Tibial nerve (tissue), 4 donors: ENCODE measurements around the gene NFATC2. TPM values are rescaled to one million over a fixed set of nuclear protein-coding genes. Genes with fewer than 3 reads are reported as not detected.

Source experiments
- DNase-seq, 2 donors: peaks; one replicate each; pipeline ENCODE4 v3.0.0-alpha.2; 2019; ENCODE audit warnings: low spot score in 2 of 2
- H3K27ac ChIP-seq, 4 donors: fragments of 200-600 bp; sonication (generic) in 3 of 4; one replicate each; pipeline ENCODE4 v1.5.1; 2017 to 2019; ENCODE audit warnings: mild to moderate bottlenecking in 1 of 4
- H3K27me3 ChIP-seq, 2 donors: fragments of 200-600 bp; sonication (generic) in 1 of 2; one replicate each; pipeline versions ENCODE4 v1.5.1 to v1.6.0; 2017 to 2019
- H3K36me3 ChIP-seq, 3 donors: fragments of 200-600 bp; sonication (generic); one replicate each; pipeline ENCODE4 v1.5.1; 2018 to 2019
- H3K4me1 ChIP-seq, 4 donors: fragments of 200-600 bp; sonication (generic) in 3 of 4; one replicate each; pipeline ENCODE4 v1.5.1; 2017 to 2019
- H3K4me3 ChIP-seq, 4 donors: fragments of 200-600 bp; sonication (generic) in 3 of 4; one replicate each; pipeline ENCODE4 v1.5.1; 2017 to 2019; ENCODE audit warnings: mild to moderate bottlenecking in 1 of 4, moderate library complexity in 1 of 4
- H3K9me3 ChIP-seq, 4 donors: fragments of 200-600 bp; sonication (generic) in 3 of 4; one replicate each; pipeline ENCODE4 v1.5.1; 2017 to 2019
- EP300 ChIP-seq, 2 donors: sonication (generic); formaldehyde crosslinking; IDR thresholded peaks; one replicate each; pipeline ENCODE4 v1.6.1; 2017; ENCODE audit warnings: antibody characterized with exemption in 2 of 2, mild to moderate bottlenecking in 1 of 2
- POLR2A ChIP-seq, 2 donors: fragments of 450-650 bp; IDR thresholded peaks; one replicate each; pipeline ENCODE4 v1.6.1; 2017; ENCODE audit warnings: antibody characterized with exemption in 2 of 2, mild to moderate bottlenecking in 2 of 2, moderate library complexity in 2 of 2
- WGBS, 2 donors: methylation state at CpG; one replicate each; pipeline ENCODE4 v1.1.5; 2018; 5-methylcytosine and 5-hydroxymethylcytosine counted together
- total RNA-seq, 4 donors: library from RNA; depleted of rRNA; stranded (reverse); fragments of >200 nt; gene quantifications; one replicate each; pipeline ENCODE4 v1.1.0, GENCODE V29; 2016
- TF ChIP-seq, protein P1 (sequence below), 5 experiments: fragments of 200-600 bp in 3 of 5; fragments of 450-650 bp in 2 of 5; sonication (generic) in 3 of 5; IDR thresholded peaks; one replicate each; pipeline ENCODE4 v1.5.1; 2016 to 2019; ENCODE audit warnings: antibody characterized with exemption in 5 of 5, mild to moderate bottlenecking in 3 of 5, moderate library complexity in 2 of 5

Gene NFATC2
- total RNA-seq, 4 donors from 2014 or later, result 6.0 to 11.5 (median 7.7) TPM

DNA sequence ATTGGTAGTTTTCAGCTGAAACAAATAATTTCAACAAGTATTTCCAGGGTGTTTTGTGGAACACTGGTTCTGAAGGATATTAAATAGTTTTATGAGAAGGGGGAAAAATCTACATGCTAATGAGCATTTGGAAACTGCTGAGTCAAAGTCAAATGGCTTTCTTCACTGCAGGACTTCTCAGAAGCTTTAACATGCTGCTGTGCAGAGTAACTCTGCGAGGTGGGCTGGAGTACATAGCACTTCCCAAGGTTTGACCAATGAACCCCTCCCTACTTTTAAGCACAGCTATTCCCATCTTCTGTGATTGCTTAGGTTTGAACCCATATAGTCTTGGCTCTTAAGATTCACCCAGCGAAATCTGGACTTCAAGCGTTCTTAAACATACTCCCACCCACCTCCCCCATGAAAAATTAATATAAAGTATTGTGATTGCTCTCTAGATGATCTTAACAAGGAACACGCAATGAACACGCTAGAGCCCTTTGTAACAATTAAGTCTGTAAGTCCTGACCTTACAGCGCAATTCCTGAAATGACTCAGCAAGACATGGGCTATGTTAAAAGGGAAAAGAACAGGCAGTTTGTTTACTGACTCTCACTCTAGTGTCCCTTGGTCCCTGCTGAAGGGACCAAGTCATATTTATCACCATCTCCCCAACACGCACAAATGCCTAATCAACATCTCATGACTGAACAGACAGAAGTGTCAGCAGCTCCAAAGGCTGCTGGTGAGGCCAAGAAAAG is 105.2 kb downstream of the NFATC2 start:
- no peaks in the 10 kb centered on the region for H3K27me3 ChIP-seq
- H3K4me1 ChIP-seq, result peaks cover 0 to 6% (median 0%) of the 10 kb centered on the region in 4 donors
- TF ChIP-seq, protein P1, sequence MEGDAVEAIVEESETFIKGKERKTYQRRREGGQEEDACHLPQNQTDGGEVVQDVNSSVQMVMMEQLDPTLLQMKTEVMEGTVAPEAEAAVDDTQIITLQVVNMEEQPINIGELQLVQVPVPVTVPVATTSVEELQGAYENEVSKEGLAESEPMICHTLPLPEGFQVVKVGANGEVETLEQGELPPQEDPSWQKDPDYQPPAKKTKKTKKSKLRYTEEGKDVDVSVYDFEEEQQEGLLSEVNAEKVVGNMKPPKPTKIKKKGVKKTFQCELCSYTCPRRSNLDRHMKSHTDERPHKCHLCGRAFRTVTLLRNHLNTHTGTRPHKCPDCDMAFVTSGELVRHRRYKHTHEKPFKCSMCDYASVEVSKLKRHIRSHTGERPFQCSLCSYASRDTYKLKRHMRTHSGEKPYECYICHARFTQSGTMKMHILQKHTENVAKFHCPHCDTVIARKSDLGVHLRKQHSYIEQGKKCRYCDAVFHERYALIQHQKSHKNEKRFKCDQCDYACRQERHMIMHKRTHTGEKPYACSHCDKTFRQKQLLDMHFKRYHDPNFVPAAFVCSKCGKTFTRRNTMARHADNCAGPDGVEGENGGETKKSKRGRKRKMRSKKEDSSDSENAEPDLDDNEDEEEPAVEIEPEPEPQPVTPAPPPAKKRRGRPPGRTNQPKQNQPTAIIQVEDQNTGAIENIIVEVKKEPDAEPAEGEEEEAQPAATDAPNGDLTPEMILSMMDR (IDR thresholded peaks at IDR 0.05), result no peak
- TF ChIP-seq EP300 (IDR thresholded peaks at IDR 0.05), result peak in 1 of 2 donors; percentile 32
- no peak for DNase-seq
- peaks cover 0 to 34% (median 0%) of the 10 kb centered on the region in 3 donors for H3K36me3 ChIP-seq
- H3K27ac ChIP-seq, result no peak overlapping the region
- no peak overlapping the region for H3K4me3 ChIP-seq
- 74 to 88% methylated on average over 7 of the region's 7 CpGs for WGBS, 2 donors
- no peaks in the 10 kb centered on the region for H3K9me3 ChIP-seq

DNA sequence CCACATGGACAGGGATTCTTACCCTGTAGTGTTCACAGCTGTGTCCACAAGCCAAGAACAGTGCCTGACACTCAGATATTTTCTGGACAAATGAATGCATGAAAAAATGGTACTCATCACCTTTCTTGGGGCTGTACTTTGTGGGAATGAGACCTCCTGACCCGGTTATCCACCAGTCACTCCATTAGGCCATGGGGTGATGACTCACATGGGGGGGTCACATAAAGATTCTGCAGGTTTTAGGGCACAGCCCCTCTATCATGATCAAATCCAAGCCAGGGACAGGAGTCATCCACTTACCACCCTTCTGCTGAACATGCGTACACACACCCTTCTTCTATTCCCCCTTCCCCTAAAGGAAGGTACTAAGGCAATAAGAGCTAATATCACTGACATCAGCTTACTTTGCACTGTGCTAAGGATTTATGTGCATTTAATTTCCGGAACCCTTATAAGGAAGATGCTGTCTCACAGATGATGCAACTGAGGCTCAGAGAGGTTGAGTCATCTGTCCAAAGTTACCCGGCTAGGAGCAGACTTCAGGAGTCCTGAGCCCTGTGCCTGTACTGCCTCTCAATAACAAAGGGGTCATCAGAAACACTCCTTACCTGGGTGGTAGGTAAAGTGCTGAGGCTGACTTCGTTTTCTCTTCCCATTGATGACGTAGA is 107.8 kb downstream of the NFATC2 start:
- WGBS, 2 donors, result 92 to 95% methylated on average over 6 of the region's 6 CpGs

DNA sequence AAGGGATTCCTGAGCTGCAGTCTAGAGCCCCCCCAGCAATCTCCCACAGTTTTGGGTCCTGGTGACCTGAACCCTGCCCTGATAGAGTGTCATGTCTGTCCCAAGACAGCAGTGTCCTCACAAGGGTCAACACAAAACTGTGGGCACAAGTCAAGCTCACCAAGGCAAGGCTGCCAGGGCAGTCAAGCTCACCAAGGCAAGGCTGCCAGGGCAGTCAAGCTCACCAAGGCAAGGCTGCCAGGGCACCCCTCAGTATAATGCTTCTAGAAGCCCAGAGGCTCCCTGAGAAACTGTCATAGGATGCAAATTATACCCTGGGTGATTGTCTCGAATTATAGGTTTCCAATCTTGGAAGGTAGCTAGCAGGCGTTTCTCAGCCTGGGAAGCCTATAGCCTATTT is 108.5 kb downstream of the NFATC2 start:
- Histone ChIP-seq H3K4me1 (peaks cover 0 to 4% (median 1%) of the 10 kb centered on the region in 4 donors), H3K9me3 (no peaks in the 10 kb centered on the region), H3K36me3 (peaks cover 0 to 50% (median 0%) of the 10 kb centered on the region in 3 donors), H3K27me3 (no peaks in the 10 kb centered on the region), H3K4me3 (no peak overlapping the region), H3K27ac (no peak overlapping the region)
- DNase-seq, result no peak
- WGBS, 2 donors, result 91% methylated on average over 2 of the region's 2 CpGs
- TF ChIP-seq POLR2A (IDR thresholded peaks at IDR 0.05) (no peak), EP300 (IDR thresholded peaks at IDR 0.05) (no peak)
- TF ChIP-seq, protein P1 (IDR thresholded peaks at IDR 0.05), result no peak

More for the DNA sequence above, 107.8 kb downstream of the NFATC2 start:
- Histone ChIP-seq H3K4me3 (no peak overlapping the region), H3K9me3 (no peaks in the 10 kb centered on the region), H3K27me3 (no peaks in the 10 kb centered on the region), H3K4me1 (peaks cover 0 to 3% (median 0%) of the 10 kb centered on the region in 4 donors), H3K36me3 (peaks cover 0 to 50% (median 0%) of the 10 kb centered on the region in 3 donors), H3K27ac (no peak overlapping the region)
- no peak for DNase-seq
- TF ChIP-seq EP300 (IDR thresholded peaks at IDR 0.05), result no peak
- TF ChIP-seq, protein P1 (IDR thresholded peaks at IDR 0.05), result no peak
- no peak for TF ChIP-seq POLR2A (IDR thresholded peaks at IDR 0.05)

DNA sequence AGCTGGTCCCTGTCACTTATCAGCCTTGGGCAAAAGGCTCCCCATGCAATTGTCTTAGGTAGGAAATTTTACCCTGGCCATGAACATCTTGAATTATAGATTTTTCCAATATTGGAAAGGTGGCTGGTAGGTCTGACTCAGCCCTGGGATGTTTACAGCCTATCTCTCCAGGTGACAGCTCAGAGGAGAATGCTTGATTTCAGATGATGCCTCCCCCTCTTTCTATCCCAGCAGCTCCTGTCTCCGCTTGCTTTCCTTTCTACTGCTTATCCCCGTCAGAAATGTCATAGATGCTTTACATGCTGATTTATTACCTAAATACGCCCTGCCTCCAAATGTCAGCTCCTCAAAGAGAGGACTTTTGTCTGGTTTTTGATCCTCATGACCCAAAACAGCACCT is 109.6 kb downstream of the NFATC2 start:
- TF ChIP-seq POLR2A (IDR thresholded peaks at IDR 0.05), result no peak
- no peak for TF ChIP-seq EP300 (IDR thresholded peaks at IDR 0.05)
- TF ChIP-seq, protein P1 (IDR thresholded peaks at IDR 0.05), result no peak
- no peaks in the 10 kb centered on the region for H3K9me3 ChIP-seq
- peaks cover 0 to 15% (median 1%) of the 10 kb centered on the region in 4 donors for H3K4me1 ChIP-seq
- no peak overlapping the region for H3K27ac ChIP-seq
- no peaks in the 10 kb centered on the region for H3K27me3 ChIP-seq
- no peak for DNase-seq
- H3K4me3 ChIP-seq, result no peak overlapping the region
- H3K36me3 ChIP-seq, result peaks cover 0 to 50% (median 0%) of the 10 kb centered on the region in 3 donors
- WGBS, 2 donors, result 91 to 93% methylated on average over 3 of the region's 3 CpGs

DNA sequence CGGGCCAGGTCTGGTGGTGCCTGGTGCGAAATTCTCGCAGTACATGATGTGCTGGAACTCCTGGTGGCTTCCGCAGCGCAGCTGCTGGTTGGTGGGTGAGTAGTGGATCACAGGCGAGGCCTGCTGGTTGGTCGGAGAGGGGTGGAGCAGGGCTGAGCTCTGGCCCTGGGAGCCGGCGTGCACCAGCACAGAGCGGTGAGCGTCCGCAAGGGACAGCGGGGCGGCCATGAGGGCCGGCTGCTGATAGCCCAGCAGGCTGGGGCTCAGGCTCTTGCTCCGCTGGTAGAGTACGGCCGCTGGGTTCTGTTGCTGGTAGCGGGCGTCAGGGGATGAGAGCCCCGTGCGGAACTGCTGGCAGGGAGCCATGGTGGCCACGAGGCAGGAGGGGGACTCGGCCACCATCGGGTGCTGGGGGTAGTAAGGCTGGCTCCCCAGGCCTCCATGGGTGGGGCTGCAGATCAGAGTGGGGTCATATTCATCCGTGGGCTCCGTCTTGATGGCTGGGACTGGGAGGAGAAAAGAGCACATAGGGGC is 110.2 kb downstream of the NFATC2 start:
- Histone ChIP-seq H3K4me1 (peaks cover 0 to 20% (median under 1%) of the 10 kb centered on the region in 4 donors), H3K27me3 (no peaks in the 10 kb centered on the region), H3K4me3 (no peak overlapping the region), H3K9me3 (no peaks in the 10 kb centered on the region), H3K27ac (no peak overlapping the region), H3K36me3 (peaks cover 0 to 50% (median 0%) of the 10 kb centered on the region in 3 donors)
- WGBS, 2 donors, result 90 to 93% methylated on average over 23 to 27 of the region's 27 CpGs
- DNase-seq, result no peak
- no peak for TF ChIP-seq POLR2A (IDR thresholded peaks at IDR 0.05)
- TF ChIP-seq, protein P1 (IDR thresholded peaks at IDR 0.05), result no peak
- no peak for TF ChIP-seq EP300 (IDR thresholded peaks at IDR 0.05)
